ENCODE results near the gene KRTAP9-6.

DNA sequence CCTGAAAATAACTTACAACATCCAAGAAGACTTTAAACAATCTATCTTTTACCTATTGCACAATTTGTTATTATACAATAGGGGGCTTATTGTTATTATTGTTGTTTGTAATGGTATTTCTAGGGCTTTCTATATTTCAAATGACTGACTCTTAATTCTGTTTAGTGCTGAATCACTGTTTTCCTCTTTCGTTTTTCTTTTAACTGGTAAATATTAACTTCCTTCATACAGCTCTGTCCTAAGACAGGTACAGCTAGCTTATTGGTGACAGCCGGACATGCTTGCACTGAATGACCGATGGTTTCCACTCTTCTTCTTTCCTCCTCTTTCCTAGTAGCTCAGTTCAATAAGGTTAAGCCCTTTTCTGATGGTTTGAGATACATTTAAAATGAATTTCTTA, 21.9 kb downstream of the KRTAP9-6 start:
- TF ChIP-seq, protein P1, sequence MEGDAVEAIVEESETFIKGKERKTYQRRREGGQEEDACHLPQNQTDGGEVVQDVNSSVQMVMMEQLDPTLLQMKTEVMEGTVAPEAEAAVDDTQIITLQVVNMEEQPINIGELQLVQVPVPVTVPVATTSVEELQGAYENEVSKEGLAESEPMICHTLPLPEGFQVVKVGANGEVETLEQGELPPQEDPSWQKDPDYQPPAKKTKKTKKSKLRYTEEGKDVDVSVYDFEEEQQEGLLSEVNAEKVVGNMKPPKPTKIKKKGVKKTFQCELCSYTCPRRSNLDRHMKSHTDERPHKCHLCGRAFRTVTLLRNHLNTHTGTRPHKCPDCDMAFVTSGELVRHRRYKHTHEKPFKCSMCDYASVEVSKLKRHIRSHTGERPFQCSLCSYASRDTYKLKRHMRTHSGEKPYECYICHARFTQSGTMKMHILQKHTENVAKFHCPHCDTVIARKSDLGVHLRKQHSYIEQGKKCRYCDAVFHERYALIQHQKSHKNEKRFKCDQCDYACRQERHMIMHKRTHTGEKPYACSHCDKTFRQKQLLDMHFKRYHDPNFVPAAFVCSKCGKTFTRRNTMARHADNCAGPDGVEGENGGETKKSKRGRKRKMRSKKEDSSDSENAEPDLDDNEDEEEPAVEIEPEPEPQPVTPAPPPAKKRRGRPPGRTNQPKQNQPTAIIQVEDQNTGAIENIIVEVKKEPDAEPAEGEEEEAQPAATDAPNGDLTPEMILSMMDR (conservative IDR thresholded peaks at IDR 0.05; ENCODE audit: low read length): no peak
- no peak for TF ChIP-seq EZH2phosphoT487 (IDR thresholded peaks at IDR 0.05; ENCODE audit: borderline replicate concordance)

Data from Loucy (cell line).